GM10248 (cell line): ENCODE measurements around the gene VMA21.

Experiments
- CTCF ChIA-PET: fragments of 300-600 bp; sonication (Branson Sonifier 250); formaldehyde crosslinking; extraction: SDS; loops from one replicate; lab custom pipeline; 2021; ENCODE audit warnings: antibody characterized with exemption; lab: Yijun Ruan, JAX
- POLR2A ChIA-PET: fragments of 350-650 bp; sonication (Branson Sonifier 250); formaldehyde crosslinking; extraction: SDS; loops from one replicate; lab custom pipeline; 2020; ENCODE audit warnings: antibody characterized with exemption; lab: Yijun Ruan, JAX
- DNase-seq: peaks from one replicate; pipeline ENCODE4 v3.0.0; 2012; ENCODE audit errors: extremely low spot score
- TF ChIP-seq, protein P1 (sequence below): IDR thresholded peaks from 2 replicates; pipeline ENCODE4 v1.5.1; 2012; ENCODE audit warnings: mild to moderate bottlenecking, low read depth; ENCODE audit errors: extremely low read depth, missing control alignments, control extremely low read depth

The VMA21 gene

DNA sequence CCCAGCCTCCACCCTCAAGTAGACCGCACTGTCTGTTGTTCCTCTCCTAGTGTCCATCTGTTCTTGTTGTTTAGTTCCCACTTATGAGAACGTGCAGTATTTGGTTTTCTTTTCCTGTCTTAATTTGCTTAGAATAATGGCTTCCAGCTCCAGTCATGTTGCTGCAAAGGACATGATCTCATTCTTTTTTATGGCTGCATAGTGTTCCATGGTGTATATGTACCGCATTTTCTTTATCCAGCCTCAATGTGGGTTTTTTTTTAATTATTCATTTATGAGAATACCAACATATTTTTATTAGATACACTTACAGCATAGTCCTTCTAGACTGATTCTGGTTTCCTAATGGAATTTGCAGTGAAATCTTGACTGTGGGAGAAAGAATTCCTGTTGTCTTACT is 1.3 kb downstream of the VMA21 start:
- POLR2A ChIA-PET, result no interaction called here
- TF ChIP-seq, protein P1, sequence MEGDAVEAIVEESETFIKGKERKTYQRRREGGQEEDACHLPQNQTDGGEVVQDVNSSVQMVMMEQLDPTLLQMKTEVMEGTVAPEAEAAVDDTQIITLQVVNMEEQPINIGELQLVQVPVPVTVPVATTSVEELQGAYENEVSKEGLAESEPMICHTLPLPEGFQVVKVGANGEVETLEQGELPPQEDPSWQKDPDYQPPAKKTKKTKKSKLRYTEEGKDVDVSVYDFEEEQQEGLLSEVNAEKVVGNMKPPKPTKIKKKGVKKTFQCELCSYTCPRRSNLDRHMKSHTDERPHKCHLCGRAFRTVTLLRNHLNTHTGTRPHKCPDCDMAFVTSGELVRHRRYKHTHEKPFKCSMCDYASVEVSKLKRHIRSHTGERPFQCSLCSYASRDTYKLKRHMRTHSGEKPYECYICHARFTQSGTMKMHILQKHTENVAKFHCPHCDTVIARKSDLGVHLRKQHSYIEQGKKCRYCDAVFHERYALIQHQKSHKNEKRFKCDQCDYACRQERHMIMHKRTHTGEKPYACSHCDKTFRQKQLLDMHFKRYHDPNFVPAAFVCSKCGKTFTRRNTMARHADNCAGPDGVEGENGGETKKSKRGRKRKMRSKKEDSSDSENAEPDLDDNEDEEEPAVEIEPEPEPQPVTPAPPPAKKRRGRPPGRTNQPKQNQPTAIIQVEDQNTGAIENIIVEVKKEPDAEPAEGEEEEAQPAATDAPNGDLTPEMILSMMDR, result no peak
- CTCF ChIA-PET, result interaction anchor here (1.6 kb wide), 1 partner anchor 8 kb away, joined by 4 read pairs; no protein-coding TSS in a partner anchor
- DNase-seq, result no peak

- TF ChIP-seq, protein P1, result no peak
- no peak for DNase-seq
- ChIA-PET POLR2A (interaction anchor here (0.5 kb wide), 1 partner anchor 1412 kb away, joined by 4 read pairs; no protein-coding TSS in a partner anchor), CTCF (no interaction called here)
Observed at GRCh38 chrX:151402719-151403390, 5.8 kb downstream of the VMA21 start.

DNA sequence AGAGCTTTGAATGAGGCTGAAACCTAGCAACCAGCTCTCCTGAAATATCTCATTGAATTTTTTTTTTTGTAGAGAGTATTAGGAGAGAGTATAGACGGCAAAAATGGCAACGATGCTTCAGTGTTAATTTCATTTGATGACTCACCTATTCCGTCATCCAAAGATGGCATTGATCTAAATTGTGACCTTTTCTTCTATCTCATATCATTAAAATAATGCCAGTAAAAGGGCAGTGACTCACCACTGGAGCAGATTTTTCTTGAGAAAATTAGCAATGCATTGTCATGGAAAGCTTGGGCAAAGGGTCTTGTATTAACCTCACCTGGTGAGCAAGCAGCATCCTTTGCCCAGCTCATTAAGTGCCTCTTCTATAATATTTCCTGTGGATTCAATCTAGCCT is 19.6 kb downstream of the VMA21 start:
- POLR2A ChIA-PET, result no interaction called here
- CTCF ChIA-PET, result no interaction called here
- TF ChIP-seq, protein P1, result no peak
- no peak for DNase-seq

GRCh38 chrX:151419782-151420181 is 22.8 kb downstream of the VMA21 start:
- ChIA-PET CTCF (interaction anchor here (1.5 kb wide), 1 partner anchor 60 kb away, joined by 3 read pairs; no protein-coding TSS in a partner anchor), POLR2A (interaction anchor here (0.6 kb wide), 1 partner anchor 813 kb away, joined by 7 read pairs; no protein-coding TSS in a partner anchor)
- DNase-seq, result no peak
- TF ChIP-seq, protein P1, result no peak

- ChIA-PET POLR2A (interaction anchor here (0.7 kb wide), 1 partner anchor 20 kb away, joined by 8 read pairs; no protein-coding TSS in a partner anchor), CTCF (no interaction called here)
- TF ChIP-seq, protein P1, result no peak
- DNase-seq, result no peak
Observed at GRCh38 chrX:151424505-151424904, 27.5 kb downstream of the VMA21 start.

DNA sequence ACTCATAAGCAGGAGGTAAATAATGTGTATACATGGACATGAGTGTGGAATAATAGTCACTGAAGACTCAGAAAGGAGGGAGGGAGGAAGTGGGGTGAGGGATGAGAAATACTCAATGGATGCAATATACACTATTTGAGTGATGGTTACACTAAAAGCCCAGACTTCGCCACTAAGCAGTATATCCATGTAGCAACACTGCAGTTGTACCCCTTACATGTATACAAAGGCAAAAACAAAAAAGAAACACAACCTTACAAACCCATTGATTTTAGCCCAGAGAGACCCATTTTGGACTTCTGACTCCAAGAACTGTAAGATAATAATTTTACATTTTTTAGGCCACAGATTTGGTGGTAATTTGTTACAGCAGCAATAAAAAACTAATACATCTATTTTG is 51.5 kb downstream of the VMA21 start:
- no peak for DNase-seq
- TF ChIP-seq, protein P1, result no peak
- ChIA-PET POLR2A (no interaction called here), CTCF (no interaction called here)

GRCh38 chrX:151458824-151459223 is 61.8 kb downstream of the VMA21 start:
- ChIA-PET CTCF (no interaction called here), POLR2A (no interaction called here)
- no peak for DNase-seq
- TF ChIP-seq, protein P1, result no peak
